SU-DHL-6 (cell line): ENCODE measurements around the gene OR6J1.

Experiments
- H2AFZ ChIP-seq: fragments of 200-600 bp; sonication (generic); 2 replicates; pipeline ENCODE4 v1.6.1; 2014; ENCODE audit warnings: low read depth, mild to moderate bottlenecking, moderate library complexity, mixed read lengths, antibody characterized with exemption, low read length; ENCODE audit not compliant: severe bottlenecking
- H3F3A ChIP-seq: fragments of 200-600 bp; shearing (Covaris generic); 2 replicates; pipeline ENCODE4 v1.6.0; 2016; ENCODE audit warnings: antibody characterized with exemption, mild to moderate bottlenecking; ENCODE audit not compliant: insufficient read depth
- H3K27ac ChIP-seq: fragments of 200-600 bp; sonication (generic); 2 replicates; pipeline ENCODE4 v1.5.1; 2016; ENCODE audit warnings: low read depth, mild to moderate bottlenecking, low read length, moderate library complexity, mixed read lengths
- H3K27me3 ChIP-seq: fragments of 200-600 bp; sonication (generic), shearing (Covaris generic); 2 replicates; pipeline ENCODE4 v1.6.0; 2014; ENCODE audit warnings: mild to moderate bottlenecking, low read length
- H3K36me3 ChIP-seq: fragments of 200-600 bp; sonication (generic); 2 replicates; pipeline ENCODE4 v1.6.1; 2014; ENCODE audit warnings: mild to moderate bottlenecking, low read length, mixed read lengths
- H3K4me2 ChIP-seq: fragments of 300-600, 200-600 bp; shearing (Covaris generic), sonication (generic); 2 replicates; pipeline ENCODE4 v1.6.0; 2014; ENCODE audit warnings: low read length, low read depth, mild to moderate bottlenecking; ENCODE audit not compliant: poor library complexity, severe bottlenecking
- H3K4me3 ChIP-seq: fragments of 200-600 bp; sonication (generic); 2 replicates; pipeline ENCODE4 v1.5.1; 2014; ENCODE audit warnings: antibody characterized with exemption, low read length, mild to moderate bottlenecking, mixed read lengths; ENCODE audit not compliant: insufficient read depth, poor library complexity, severe bottlenecking
- H3K79me2 ChIP-seq: fragments of 200-600 bp; sonication (generic); 2 replicates; pipeline ENCODE4 v1.6.1; 2014; ENCODE audit warnings: mild to moderate bottlenecking, low read length, moderate library complexity; ENCODE audit not compliant: insufficient read depth
- H3K9ac ChIP-seq: fragments of 200-600 bp; sonication (generic); 2 replicates; pipeline ENCODE4 v1.7.0; 2014; ENCODE audit warnings: mild to moderate bottlenecking, low read length
- H3K9me2 ChIP-seq: fragments of 200-600 bp; sonication (generic); replicated peaks from 2 replicates; pipeline ENCODE4 v1.6.1; 2014; ENCODE audit warnings: low read length; ENCODE audit not compliant: insufficient read depth
- H3K9me3 ChIP-seq: fragments of 200-600 bp; sonication (generic); 2 replicates; pipeline ENCODE4 v1.6.1; 2014; ENCODE audit warnings: low read length, mixed read lengths; ENCODE audit not compliant: insufficient read depth
- H4K20me1 ChIP-seq: fragments of 200-600 bp; sonication (generic); 2 replicates; pipeline ENCODE4 v1.6.1; 2014; ENCODE audit warnings: low read depth, mild to moderate bottlenecking, antibody characterized with exemption, low read length, moderate library complexity, mixed read lengths
- CTCF ChIP-seq: fragments of 200-600 bp; sonication (generic); IDR thresholded peaks from one replicate; pipeline ENCODE4 v1.5.1; 2017; ENCODE audit warnings: antibody characterized with exemption, mild to moderate bottlenecking, low read length, moderate library complexity; ENCODE audit not compliant: insufficient read depth, poor library complexity, severe bottlenecking
- EZH2phosphoT487 ChIP-seq: fragments of 200-600 bp; sonication (generic), shearing (Covaris generic); conservative IDR thresholded peaks from 2 replicates; pipeline ENCODE4 v1.6.1; 2018; ENCODE audit warnings: mild to moderate bottlenecking, antibody characterized with exemption, low read length, moderate library complexity, mixed read lengths

Gene OR6J1

DNA sequence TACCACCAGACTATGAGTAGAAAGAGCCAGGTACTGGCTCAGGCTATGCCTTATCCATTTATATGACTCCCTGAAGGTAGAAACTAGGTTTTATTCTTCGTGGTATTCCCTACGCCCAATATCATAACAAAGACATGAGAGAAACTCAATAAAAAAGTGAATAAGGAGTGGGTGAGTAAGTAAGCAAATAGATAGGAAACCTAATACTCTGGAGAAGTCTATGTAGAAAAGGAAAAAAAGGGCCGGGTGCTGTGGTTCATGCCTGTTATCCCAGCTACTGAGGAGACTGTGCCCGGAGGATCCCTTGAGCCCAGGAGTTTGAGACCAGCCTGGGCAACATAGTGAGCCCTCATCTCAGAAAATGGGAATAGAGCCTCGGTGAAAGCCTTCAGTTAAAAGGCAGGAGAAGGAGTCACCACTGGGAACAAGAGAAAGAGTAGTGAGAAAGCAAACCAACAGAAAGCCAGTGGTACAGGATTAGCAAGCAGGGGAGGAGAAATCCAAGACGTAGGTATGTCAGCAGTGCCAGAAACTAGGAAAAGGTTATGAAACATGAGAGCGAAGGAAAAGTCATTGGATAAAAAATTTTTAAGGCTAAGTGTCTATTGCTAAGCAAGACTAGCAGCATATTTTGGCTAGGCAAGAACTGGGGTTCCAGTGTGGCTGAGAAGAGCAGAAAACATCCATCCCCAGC is 6.0 kb upstream of the OR6J1 start:
- H3K4me3 ChIP-seq = no peak overlapping the region
- no peaks in the 10 kb centered on the region for H3K9me2 ChIP-seq
- H3K27ac ChIP-seq = no peak overlapping the region
- H3K9ac ChIP-seq = no peak overlapping the region
- no peaks in the 10 kb centered on the region for H3K79me2 ChIP-seq
- H4K20me1 ChIP-seq = no peaks in the 10 kb centered on the region
- H3K4me2 ChIP-seq = no peak overlapping the region
- no peaks in the 10 kb centered on the region for H3K9me3 ChIP-seq
- no peaks in the 10 kb centered on the region for H3F3A ChIP-seq
- no peak for TF ChIP-seq EZH2phosphoT487
- no peak for TF ChIP-seq CTCF
- no peaks in the 10 kb centered on the region for H3K36me3 ChIP-seq
- H2AFZ ChIP-seq = no peak overlapping the region
- H3K27me3 ChIP-seq = no peaks in the 10 kb centered on the region

DNA sequence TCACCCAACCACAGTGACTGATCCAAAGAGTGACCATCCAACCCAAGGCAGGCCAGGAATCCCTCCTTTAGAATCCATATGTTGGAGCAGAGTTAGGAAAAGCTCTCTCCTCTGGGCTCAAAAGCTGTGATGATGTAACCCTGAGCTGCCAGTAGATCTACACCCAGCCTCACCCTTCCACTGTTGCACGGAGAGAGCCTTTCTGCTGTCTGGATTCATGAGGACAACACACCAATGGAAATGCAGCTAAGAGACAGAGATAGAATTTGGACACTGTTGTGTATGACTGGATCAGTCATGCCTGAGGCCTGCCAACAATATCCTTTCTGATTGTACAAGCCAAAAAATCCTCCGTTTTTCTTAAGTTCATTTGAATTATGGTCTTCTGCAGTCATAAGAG is 4.4 kb upstream of the OR6J1 start:
- no peak overlapping the region for H3K4me2 ChIP-seq
- H3K27ac ChIP-seq = no peak overlapping the region
- no peaks in the 10 kb centered on the region for H4K20me1 ChIP-seq
- H3F3A ChIP-seq = no peaks in the 10 kb centered on the region
- H3K27me3 ChIP-seq = no peaks in the 10 kb centered on the region
- H3K4me3 ChIP-seq = no peak overlapping the region
- H3K9me2 ChIP-seq = no peaks in the 10 kb centered on the region
- H3K9ac ChIP-seq = no peak overlapping the region
- TF ChIP-seq EZH2phosphoT487 (no peak), CTCF (no peak)
- H3K9me3 ChIP-seq = no peaks in the 10 kb centered on the region
- H3K79me2 ChIP-seq = no peaks in the 10 kb centered on the region
- no peaks in the 10 kb centered on the region for H3K36me3 ChIP-seq
- no peak overlapping the region for H2AFZ ChIP-seq

GRCh38 chr14:22646570-22647254 is 2.6 kb upstream of the OR6J1 start:
- no peaks in the 10 kb centered on the region for H4K20me1 ChIP-seq
- no peak overlapping the region for H2AFZ ChIP-seq
- TF ChIP-seq EZH2phosphoT487 (no peak), CTCF (no peak)
- no peaks in the 10 kb centered on the region for H3K9me2 ChIP-seq
- no peaks in the 10 kb centered on the region for H3K79me2 ChIP-seq
- no peak overlapping the region for H3K27ac ChIP-seq
- no peak overlapping the region for H3K4me2 ChIP-seq
- no peak overlapping the region for H3K9ac ChIP-seq
- H3K36me3 ChIP-seq = no peaks in the 10 kb centered on the region
- no peaks in the 10 kb centered on the region for H3K27me3 ChIP-seq
- H3F3A ChIP-seq = no peaks in the 10 kb centered on the region
- no peak overlapping the region for H3K4me3 ChIP-seq
- no peaks in the 10 kb centered on the region for H3K9me3 ChIP-seq
